ENCODE results near the gene SIGMAR1.

DNA sequence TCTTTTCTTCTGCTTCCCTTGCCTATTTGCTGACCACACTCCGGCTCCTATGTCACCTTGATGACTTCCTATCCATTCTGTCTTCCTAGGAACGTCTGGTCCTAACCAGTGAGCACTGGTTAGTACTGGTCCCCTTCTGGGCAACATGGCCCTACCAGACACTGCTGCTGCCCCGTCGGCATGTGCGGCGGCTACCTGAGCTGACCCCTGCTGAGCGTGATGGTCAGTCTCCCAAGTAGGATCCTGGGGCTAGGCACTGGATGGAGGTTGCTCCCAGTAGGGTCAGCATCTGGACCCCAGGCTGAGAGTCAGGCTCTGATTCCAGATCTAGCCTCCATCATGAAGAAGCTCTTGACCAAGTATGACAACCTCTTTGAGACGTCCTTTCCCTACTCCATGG is 11.1 kb upstream of the SIGMAR1 start:
- TF ChIP-seq, protein P1, sequence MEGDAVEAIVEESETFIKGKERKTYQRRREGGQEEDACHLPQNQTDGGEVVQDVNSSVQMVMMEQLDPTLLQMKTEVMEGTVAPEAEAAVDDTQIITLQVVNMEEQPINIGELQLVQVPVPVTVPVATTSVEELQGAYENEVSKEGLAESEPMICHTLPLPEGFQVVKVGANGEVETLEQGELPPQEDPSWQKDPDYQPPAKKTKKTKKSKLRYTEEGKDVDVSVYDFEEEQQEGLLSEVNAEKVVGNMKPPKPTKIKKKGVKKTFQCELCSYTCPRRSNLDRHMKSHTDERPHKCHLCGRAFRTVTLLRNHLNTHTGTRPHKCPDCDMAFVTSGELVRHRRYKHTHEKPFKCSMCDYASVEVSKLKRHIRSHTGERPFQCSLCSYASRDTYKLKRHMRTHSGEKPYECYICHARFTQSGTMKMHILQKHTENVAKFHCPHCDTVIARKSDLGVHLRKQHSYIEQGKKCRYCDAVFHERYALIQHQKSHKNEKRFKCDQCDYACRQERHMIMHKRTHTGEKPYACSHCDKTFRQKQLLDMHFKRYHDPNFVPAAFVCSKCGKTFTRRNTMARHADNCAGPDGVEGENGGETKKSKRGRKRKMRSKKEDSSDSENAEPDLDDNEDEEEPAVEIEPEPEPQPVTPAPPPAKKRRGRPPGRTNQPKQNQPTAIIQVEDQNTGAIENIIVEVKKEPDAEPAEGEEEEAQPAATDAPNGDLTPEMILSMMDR (IDR thresholded peaks at IDR 0.05; ENCODE audit: poor library complexity, severe bottlenecking): no peak
- TF ChIP-seq EZH2 (IDR thresholded peaks at IDR 0.05; ENCODE audit: borderline replicate concordance, insufficient read depth, low read length, poor library complexity, severe bottlenecking) (no peak), POLR2AphosphoS5 (IDR thresholded peaks at IDR 0.05) (no peak), EP300 (conservative IDR thresholded peaks at IDR 0.05; ENCODE audit: poor library complexity, severe bottlenecking) (no peak), TAF1 (IDR thresholded peaks at IDR 0.05; ENCODE audit: low read depth) (no peak), SMC3 (conservative IDR thresholded peaks at IDR 0.05; ENCODE audit: poor library complexity) (no peak)
